Right lobe of liver (tissue), 6 donors: ENCODE measurements around the gene CEMP1. TPM values are rescaled to one million over a fixed set of nuclear protein-coding genes. Genes with fewer than 3 reads are reported as not detected.
"Not testable (repeated sequence)": the region's sequence is repeated elsewhere in the genome, so short reads cannot be mapped to it uniquely, and the experiment has no call there.

Experiments
- ATAC-seq, 4 donors: fragments of 200-7000 bp; cut with Tn5 transposase; one replicate each; pipeline ENCODE4 v1.9.1; 2020; ENCODE audit warnings: mild to moderate bottlenecking in 4 of 4, moderate library complexity in 4 of 4
- DNase-seq, 3 donors: peaks; one replicate each; pipeline ENCODE4 v3.0.0-alpha.2; 2020
- H3K27ac ChIP-seq, 3 donors: fragments of 200-600 bp; one replicate each; pipeline ENCODE4 v1.8.0; 2022
- H3K27me3 ChIP-seq, 2 donors: fragments of 200-600 bp; one replicate each; pipeline ENCODE4 v1.8.0; 2022
- H3K36me3 ChIP-seq, 4 donors: fragments of 200-600 bp; sonication (generic) in 1 of 4; one replicate each; pipeline versions ENCODE4 v1.5.1 to v1.8.0; 2017 to 2022; ENCODE audit warnings: control low read depth in 1 of 4
- H3K4me1 ChIP-seq, 4 donors: fragments of 200-600 bp; sonication (generic) in 1 of 4; one replicate each; pipeline versions ENCODE4 v1.5.1 to v1.8.0; 2017 to 2022; ENCODE audit warnings: control low read depth in 1 of 4
- H3K4me3 ChIP-seq, 3 donors: fragments of 200-600 bp; one replicate each; pipeline ENCODE4 v1.8.0; 2022
- H3K9me3 ChIP-seq, 4 donors: fragments of 200-600 bp; sonication (generic) in 1 of 4; one replicate each; pipeline versions ENCODE4 v1.5.1 to v1.8.0; 2017 to 2022; ENCODE audit warnings: control low read depth in 1 of 4
- POLR2A ChIP-seq: fragments of 450-650 bp; IDR thresholded peaks from one replicate; pipeline ENCODE4 v1.6.1; 2017; ENCODE audit warnings: antibody characterized with exemption, mild to moderate bottlenecking
- WGBS: methylation state at CpG from one replicate; pipeline ENCODE4 v1.1.6; 2018; ENCODE audit warnings: low coverage, low lambda C conversion rate; ENCODE audit not compliant: insufficient coverage; ENCODE audit errors: missing lambda C conversion rate; 5-methylcytosine and 5-hydroxymethylcytosine counted together
- intact Hi-C, 2 donors: fragments of 100-400 bp; cut with DNase I; formaldehyde crosslinking; loops; one replicate each; pipeline versions ENCODE4 v1.11.2 to v1.14.1; 2022
- long read RNA-seq: library from polyadenylated mRNA; unstranded; transcript quantifications from one replicate; pipeline ENCODE4 v2.0.0, GENCODE V29; 2019
- total RNA-seq, 6 experiments: library from RNA; depleted of rRNA in 2 of 6; stranded (reverse); fragments of >200 nt in 2 of 6; fragmentation: NEBNext Ultra II Directional in 3 of 6; extraction: Animal tissue kit (Norgen Biotek cat#: 25700) in 3 of 6; gene quantifications; one replicate each; pipeline versions ENCODE4 v1.1.0 to v1.2.4, GENCODE V29; 2016 to 2023
- TF ChIP-seq, protein P1 (sequence below), 4 donors: fragments of 200-600 bp in 3 of 4; fragments of 450-650 bp in 1 of 4; IDR thresholded peaks; one replicate each; pipeline versions ENCODE4 v1.5.1 to v1.8.0; 2016 to 2022; ENCODE audit warnings: antibody characterized with exemption in 4 of 4, mild to moderate bottlenecking in 2 of 4
- donor health status: DM: no; HTN: yes; CAD: no.
- donor health status: DM: no; HTN: no; CAD: no.
- donor health status: DM: no; HTN: no; CAD: no.
- donor health status: DM: no; HTN: yes; CAD: no.
- donor health status: DM: no; HTN: yes; CAD: no.

Gene CEMP1, protein sequence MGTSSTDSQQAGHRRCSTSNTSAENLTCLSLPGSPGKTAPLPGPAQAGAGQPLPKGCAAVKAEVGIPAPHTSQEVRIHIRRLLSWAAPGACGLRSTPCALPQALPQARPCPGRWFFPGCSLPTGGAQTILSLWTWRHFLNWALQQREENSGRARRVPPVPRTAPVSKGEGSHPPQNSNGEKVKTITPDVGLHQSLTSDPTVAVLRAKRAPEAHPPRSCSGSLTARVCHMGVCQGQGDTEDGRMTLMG
- total RNA-seq, result under 1 TPM in 2 of 6 experiments, not detected in 4; 0.22 to 0.29 TPM
- long read RNA-seq, result 0 reads

DNA sequence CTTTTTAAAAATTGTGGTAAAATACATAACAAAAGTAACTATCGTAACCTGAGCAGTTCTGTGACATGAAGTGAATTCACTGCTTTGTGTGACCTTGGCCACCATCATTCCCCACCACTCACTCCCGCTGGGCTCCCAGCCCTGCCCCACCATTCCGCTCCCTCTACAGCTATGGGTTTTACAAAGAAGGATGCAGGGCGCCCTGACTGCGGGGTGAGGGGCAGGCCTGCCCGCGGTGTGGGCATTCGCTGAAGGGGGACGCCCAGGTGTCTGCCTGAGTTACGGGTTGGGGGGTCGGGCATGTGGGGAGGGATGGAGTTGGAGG lies at the start of gene CEMP1:
Gene CEMP1 (minus strand): TSS at position 38 of the 325 bp plus-strand sequence. CDS start 335 bp downstream, outside the sequence.
- no peak for ATAC-seq
- peaks cover 0 to 19% (median 4%) of the 10 kb centered on the region in 4 donors for H3K4me1 ChIP-seq
- H3K4me3 ChIP-seq, result peak within 1 kb of the TSS; percentile 40 to 61 (median 52)
- intact Hi-C loops, result no loop called here
- peak within 1 kb of the TSS; percentile 92 to 99 (median 93) for H3K27ac ChIP-seq
- H3K9me3 ChIP-seq, result no peaks in the 10 kb centered on the region
- DNase-seq, result no peak
- 27% methylated on average over 5 of the region's 11 CpGs for WGBS
- no peaks in the 10 kb centered on the region for H3K27me3 ChIP-seq
- H3K36me3 ChIP-seq, result peaks cover 0 to 16% (median 4%) of the 10 kb centered on the region in 4 donors
- TF ChIP-seq, protein P1, sequence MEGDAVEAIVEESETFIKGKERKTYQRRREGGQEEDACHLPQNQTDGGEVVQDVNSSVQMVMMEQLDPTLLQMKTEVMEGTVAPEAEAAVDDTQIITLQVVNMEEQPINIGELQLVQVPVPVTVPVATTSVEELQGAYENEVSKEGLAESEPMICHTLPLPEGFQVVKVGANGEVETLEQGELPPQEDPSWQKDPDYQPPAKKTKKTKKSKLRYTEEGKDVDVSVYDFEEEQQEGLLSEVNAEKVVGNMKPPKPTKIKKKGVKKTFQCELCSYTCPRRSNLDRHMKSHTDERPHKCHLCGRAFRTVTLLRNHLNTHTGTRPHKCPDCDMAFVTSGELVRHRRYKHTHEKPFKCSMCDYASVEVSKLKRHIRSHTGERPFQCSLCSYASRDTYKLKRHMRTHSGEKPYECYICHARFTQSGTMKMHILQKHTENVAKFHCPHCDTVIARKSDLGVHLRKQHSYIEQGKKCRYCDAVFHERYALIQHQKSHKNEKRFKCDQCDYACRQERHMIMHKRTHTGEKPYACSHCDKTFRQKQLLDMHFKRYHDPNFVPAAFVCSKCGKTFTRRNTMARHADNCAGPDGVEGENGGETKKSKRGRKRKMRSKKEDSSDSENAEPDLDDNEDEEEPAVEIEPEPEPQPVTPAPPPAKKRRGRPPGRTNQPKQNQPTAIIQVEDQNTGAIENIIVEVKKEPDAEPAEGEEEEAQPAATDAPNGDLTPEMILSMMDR (IDR thresholded peaks at IDR 0.05), result no peak
- TF ChIP-seq POLR2A, result no peak

DNA sequence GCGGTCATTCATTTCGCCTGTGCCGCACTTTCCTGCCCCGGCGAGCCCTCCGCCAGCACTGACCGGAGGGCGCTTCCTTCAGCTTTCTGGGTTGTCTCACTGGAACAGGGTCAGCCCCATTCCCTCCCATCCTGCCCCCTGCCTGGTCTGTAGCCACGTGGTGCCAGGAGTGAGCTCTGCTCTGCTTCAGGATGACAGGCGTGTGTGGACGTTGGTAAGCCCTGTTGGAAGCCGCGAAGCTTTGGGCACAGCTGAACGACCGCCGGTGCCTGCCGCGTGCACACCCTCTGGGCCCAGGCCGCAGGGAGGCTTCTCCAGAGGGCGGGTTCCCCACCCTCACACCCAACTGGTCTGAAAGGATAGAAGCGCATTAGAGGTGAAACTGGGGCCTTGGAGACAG lies 49.6 kb upstream of the CEMP1 start:
- H3K27ac ChIP-seq, DNase-seq, intact Hi-C loops, ATAC-seq, H3K4me1 ChIP-seq, H3K9me3 ChIP-seq, H3K27me3 ChIP-seq, H3K4me3 ChIP-seq: not testable (repeated sequence)
- peaks cover 0 to 12% (median 0%) of the 10 kb centered on the region in 4 donors for H3K36me3 ChIP-seq
- no CpG with 5 or more reads among the region's 21 CpGs for WGBS

DNA sequence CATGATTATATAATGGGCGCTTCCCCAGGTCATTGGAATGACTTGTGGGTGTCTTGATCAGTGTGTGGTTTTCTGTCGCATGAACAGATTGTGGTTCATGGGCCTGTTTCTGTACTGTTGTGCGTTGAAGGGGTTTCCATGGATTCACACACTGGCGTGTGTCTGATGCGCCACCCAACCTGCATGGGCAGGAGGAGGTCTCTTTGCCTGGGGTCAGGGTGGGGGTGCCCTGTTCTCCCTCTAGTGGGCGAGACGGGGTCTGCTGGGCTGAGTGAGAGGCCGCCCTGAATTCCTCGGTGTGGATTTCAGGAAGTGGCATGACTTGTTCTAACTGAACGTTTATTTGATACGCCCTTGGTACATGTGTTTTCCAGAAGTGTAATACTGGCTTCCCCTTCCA lies 48.9 kb upstream of the CEMP1 start:
- WGBS, result 82% methylated on average over 3 of the region's 11 CpGs
- intact Hi-C loops, H3K27me3 ChIP-seq, H3K27ac ChIP-seq, H3K9me3 ChIP-seq, H3K4me3 ChIP-seq, DNase-seq, H3K36me3 ChIP-seq, ATAC-seq, H3K4me1 ChIP-seq: not testable (repeated sequence)

DNA sequence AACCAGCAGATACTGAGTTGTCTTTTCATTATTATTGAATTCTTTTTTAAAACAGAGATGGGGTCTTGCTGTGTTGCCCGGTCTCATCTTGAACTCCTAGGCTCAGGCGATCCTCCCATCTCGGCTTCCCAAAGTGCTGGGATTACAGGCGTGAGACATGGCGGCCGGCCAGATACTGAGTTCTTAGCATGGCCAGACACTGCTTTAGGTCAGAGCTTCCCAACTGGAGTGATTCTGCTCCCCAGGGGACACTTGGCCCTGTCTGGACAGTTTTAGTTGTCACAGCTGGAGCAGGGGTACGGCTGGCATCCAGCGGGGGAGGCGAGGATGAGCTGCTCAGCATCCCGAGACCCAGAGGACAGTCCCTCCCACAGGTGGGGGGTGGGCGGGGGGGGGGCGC lies 47.7 kb upstream of the CEMP1 start:
- no CpG with 5 or more reads among the region's 12 CpGs for WGBS
- DNase-seq, H3K27ac ChIP-seq, H3K9me3 ChIP-seq, ATAC-seq, intact Hi-C loops, H3K27me3 ChIP-seq, H3K4me1 ChIP-seq, H3K36me3 ChIP-seq, H3K4me3 ChIP-seq: not testable (repeated sequence)

DNA sequence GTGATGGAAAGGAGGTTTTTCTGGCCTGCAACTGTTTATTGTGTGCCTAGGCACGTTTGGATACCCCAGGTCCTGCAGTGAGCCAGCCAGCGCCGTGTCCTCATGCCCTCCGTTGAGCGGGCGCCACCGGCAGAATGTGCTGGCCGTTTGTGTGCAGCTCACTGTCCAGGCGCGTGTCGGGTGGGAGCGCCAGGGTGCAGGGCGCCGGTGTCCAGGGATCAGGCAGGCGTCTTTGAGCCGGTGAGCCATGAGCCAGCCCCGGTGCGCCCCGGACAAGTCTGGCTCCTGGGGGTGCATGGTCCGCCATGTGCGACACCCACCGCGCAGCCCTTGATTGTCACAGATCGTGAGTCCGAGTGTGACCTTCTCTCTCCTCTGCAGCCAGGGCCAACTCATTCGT lies 45.8 kb upstream of the CEMP1 start:
- DNase-seq (peak in 2 of 3 donors; percentile 3 to 36), ATAC-seq (peak in 1 of 4 donors; percentile 26)
- no CpG with 5 or more reads among the region's 26 CpGs for WGBS

DNA sequence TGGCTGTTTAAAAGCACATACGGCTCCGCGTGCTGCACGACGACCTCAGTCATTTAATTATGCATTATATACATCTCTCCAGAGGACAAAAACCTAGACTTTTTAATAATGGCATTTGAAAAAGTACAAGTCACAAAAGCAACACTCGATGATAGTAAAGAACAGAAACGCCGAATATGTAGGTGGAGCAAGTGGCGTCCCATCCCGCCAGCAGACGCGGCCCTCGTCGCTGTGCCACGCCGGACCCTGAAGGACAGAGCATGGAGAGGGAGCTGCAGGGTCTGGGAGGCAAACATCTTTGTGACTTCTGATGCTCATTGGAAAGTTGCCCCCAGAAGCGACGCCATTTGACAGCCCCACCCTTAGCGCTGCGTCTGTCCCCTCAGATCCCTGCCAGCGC lies 44.6 kb upstream of the CEMP1 start:
- H3K4me1 ChIP-seq, ATAC-seq, H3K27me3 ChIP-seq, H3K9me3 ChIP-seq, H3K4me3 ChIP-seq, DNase-seq, intact Hi-C loops, H3K36me3 ChIP-seq, H3K27ac ChIP-seq: not testable (repeated sequence)
- WGBS, result no CpG with 5 or more reads among the region's 21 CpGs

More for the DNA sequence above, 45.8 kb upstream of the CEMP1 start:
- intact Hi-C loops, H3K27ac ChIP-seq, H3K27me3 ChIP-seq, H3K4me1 ChIP-seq, H3K4me3 ChIP-seq, H3K9me3 ChIP-seq, H3K36me3 ChIP-seq: not testable (repeated sequence)

DNA sequence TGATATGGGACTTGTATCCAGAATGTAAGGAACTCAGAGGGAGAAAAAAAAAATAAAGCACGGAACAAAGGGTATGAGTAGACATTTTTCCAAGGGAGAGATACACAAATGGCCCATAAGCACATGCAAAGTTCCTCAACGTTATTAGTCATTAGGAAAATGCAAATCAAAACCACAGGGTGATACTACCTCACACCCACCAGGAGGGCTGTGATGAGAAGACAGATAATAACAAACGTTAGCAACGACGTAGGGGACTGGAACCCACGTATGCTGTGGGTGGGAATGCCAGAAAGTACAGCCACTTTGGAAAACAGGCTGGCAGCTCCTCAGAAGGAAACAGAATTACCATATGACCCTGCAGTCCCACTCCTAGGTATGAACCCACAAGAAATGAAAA lies 41.5 kb upstream of the CEMP1 start:
- H3K4me1 ChIP-seq, H3K36me3 ChIP-seq, intact Hi-C loops, DNase-seq, H3K27me3 ChIP-seq, H3K4me3 ChIP-seq, H3K9me3 ChIP-seq, H3K27ac ChIP-seq, ATAC-seq: not testable (repeated sequence)
- WGBS, result no CpG with 5 or more reads among the region's 6 CpGs

DNA sequence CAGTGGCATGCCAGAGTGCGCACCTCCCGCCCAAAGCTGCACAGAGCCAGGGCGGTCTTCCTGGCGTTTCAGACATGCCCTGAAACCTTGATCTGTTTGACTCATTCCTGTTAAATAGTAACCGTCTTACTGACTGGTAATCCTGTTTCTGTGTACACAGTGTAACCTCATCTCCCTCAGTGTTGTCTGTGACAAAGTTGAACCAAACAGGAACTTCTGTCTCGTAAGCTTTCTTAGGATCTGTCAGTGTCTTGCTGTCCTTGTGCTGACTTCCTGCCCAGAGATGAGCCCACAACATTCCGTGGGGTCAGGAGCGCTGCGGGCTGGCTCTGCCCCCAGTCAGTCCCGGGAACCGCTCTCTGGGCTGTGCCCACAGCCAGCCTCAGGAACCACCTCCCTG lies 37.4 kb upstream of the CEMP1 start:
- H3K4me3 ChIP-seq, DNase-seq, H3K4me1 ChIP-seq, H3K27ac ChIP-seq, H3K27me3 ChIP-seq, intact Hi-C loops, H3K36me3 ChIP-seq, H3K9me3 ChIP-seq: not testable (repeated sequence)
- no CpG with 5 or more reads among the region's 11 CpGs for WGBS
- peak; percentile 89 to 92 (median 91) for ATAC-seq

DNA sequence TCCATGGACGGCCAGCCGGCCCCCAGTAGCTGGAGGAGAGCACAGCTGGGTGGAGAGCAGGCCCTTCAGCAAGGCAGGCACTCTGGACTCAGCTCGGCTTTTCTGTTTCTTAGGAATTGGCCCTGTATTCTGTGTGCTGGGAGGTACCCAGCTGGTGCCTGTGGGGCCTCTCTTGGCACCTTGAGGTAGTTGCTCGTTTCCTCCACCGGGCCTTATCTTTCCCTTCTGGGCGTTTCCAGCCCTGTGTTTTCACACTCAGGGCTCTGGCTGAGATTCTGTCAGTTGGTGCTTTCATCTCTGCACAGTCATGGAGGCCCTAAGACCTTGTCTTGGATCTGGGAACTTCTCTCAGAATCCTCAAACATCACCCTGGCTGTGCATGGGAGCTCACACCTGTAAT lies 36.3 kb upstream of the CEMP1 start:
- ATAC-seq, intact Hi-C loops, H3K36me3 ChIP-seq, DNase-seq, H3K4me3 ChIP-seq, H3K27ac ChIP-seq, H3K9me3 ChIP-seq, H3K4me1 ChIP-seq, H3K27me3 ChIP-seq: not testable (repeated sequence)
- no CpG with 5 or more reads among the region's 6 CpGs for WGBS
